GM21619 (cell line): Measurements from ENCODE around the gene GPATCH2L.

Experiments used
- ATAC-seq: cut with Tn5 transposase; IDR thresholded peaks from one replicate; pipeline ENCODE4 v1.9.1; 2021; ENCODE audit not compliant: unreplicated experiment

GPATCH2L gene

GRCh38 chr14:76252471-76252870 is 100.7 kb downstream of the GPATCH2L start:
- ATAC-seq = no peak

- no peak for ATAC-seq
Measured at GRCh38 chr14:76253111-76253510, 101.4 kb downstream of the GPATCH2L start.

GRCh38 chr14:76256545-76256944 is 104.8 kb downstream of the GPATCH2L start:
- ATAC-seq = no peak

- ATAC-seq = no peak
Measured at GRCh38 chr14:76257111-76257803, 105.5 kb downstream of the GPATCH2L start.

GRCh38 chr14:76257842-76258397 is 106.2 kb downstream of the GPATCH2L start:
- no peak for ATAC-seq

- ATAC-seq = no peak
Measured at GRCh38 chr14:76259029-76259735, 107.5 kb downstream of the GPATCH2L start.

GRCh38 chr14:76260749-76261148 is 109.0 kb downstream of the GPATCH2L start:
- no peak for ATAC-seq

GRCh38 chr14:76261371-76261811 is 109.7 kb downstream of the GPATCH2L start:
- ATAC-seq = no peak

- no peak for ATAC-seq
Measured at GRCh38 chr14:76262641-76263040, 110.9 kb downstream of the GPATCH2L start.
